ENCODE results near the gene ABHD6.

GRCh38 chr3:58256061-58256460 lies 18.5 kb downstream of the ABHD6 start:
- TF ChIP-seq EP300 (IDR thresholded peaks at IDR 0.05) (no peak), CTCF (IDR thresholded peaks at IDR 0.05) (no peak), POLR2AphosphoS5 (IDR thresholded peaks at IDR 0.05) (no peak), POLR2A (IDR thresholded peaks at IDR 0.05) (no peak)
